ENCODE data around the gene PCBP2.

Gene PCBP2

GRCh38 chr12:53504004-53504920 is 52.4 kb downstream of the PCBP2 start:
- DNase-seq (ENCODE audit: low read depth, low spot score) = no peak
- H3K4me3 ChIP-seq (ENCODE audit: low read length) = no peak overlapping the region

DNA sequence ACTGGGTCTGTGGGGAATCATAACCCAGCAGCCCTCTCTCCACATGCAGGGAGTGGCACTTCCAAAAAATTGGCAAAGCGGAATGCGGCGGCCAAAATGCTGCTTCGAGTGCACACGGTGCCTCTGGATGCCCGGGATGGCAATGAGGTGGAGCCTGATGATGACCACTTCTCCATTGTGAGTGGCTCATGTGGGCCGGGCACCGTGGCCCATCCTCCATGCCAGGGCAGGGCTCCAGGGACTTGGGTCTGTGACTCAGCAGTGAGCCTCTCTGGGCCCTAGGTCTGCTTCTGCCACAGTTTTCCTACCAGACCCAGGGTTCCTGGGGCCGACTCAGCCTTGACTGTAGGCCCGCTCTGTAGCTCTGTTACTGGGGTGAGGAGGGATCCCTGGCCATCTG is 53.2 kb downstream of the PCBP2 start:
- no peak for DNase-seq (ENCODE audit: low read depth, low spot score)
- H3K4me3 ChIP-seq (ENCODE audit: low read length) = no peak overlapping the region

DNA sequence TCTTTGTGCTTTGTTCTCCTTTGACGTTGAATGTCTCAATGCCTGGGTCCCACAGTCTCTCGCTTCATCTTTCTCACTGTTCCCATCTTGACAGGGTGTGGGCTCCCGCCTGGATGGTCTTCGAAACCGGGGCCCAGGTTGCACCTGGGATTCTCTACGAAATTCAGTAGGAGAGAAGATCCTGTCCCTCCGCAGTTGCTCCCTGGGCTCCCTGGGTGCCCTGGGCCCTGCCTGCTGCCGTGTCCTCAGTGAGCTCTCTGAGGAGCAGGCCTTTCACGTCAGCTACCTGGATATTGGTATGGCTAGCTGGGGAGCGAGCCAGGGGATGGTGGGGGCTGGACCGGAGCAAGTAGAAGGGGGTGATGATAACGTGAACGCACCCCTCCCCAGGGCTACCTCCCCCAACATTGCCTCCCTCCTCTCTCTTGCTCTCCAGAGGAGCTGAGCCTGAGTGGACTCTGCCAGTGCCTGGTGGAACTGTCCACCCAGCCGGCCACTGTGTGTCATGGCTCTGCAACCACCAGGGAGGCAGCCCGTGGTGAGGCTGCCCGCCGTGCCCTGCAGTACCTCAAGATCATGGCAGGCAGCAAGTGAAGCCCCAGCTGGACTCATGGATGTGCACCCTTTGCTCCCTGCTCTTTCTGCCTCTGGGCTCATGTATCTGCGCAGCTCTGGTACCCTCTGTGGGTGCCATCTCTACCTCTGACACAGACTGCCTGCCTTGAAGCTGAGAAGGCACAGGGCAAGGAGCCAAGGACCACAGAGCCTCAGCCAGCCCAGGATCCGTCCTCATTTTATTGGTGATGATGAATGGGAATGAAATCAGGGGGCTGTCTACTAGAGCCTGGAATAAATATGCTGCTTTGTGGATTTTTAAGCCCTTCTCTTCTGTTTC is 53.9 kb downstream of the PCBP2 start:
- no peak for DNase-seq (ENCODE audit: low read depth, low spot score)
- H3K4me3 ChIP-seq (ENCODE audit: low read length) = no peak overlapping the region

- no peak for DNase-seq (ENCODE audit: low read depth, low spot score)
- no peak overlapping the region for H3K4me3 ChIP-seq (ENCODE audit: low read length)
These were observed 54.5 kb downstream of the PCBP2 start for GRCh38 chr12:53506450-53506785.

GRCh38 chr12:53506881-53507602 is 55.1 kb downstream of the PCBP2 start, which contains the start of gene NPFF:
NPFF (minus strand) TSS chr12:53507484; CDS start chr12:53507474, 10 bp downstream.
- DNase-seq (ENCODE audit: low read depth, low spot score) = no peak
- H3K4me3 ChIP-seq (ENCODE audit: low read length) = no peak within 1 kb of the TSS

- no peak overlapping the region for H3K4me3 ChIP-seq (ENCODE audit: low read length)
- DNase-seq (ENCODE audit: low read depth, low spot score) = no peak
These were observed 55.6 kb downstream of the PCBP2 start for GRCh38 chr12:53507603-53507885.

DNA sequence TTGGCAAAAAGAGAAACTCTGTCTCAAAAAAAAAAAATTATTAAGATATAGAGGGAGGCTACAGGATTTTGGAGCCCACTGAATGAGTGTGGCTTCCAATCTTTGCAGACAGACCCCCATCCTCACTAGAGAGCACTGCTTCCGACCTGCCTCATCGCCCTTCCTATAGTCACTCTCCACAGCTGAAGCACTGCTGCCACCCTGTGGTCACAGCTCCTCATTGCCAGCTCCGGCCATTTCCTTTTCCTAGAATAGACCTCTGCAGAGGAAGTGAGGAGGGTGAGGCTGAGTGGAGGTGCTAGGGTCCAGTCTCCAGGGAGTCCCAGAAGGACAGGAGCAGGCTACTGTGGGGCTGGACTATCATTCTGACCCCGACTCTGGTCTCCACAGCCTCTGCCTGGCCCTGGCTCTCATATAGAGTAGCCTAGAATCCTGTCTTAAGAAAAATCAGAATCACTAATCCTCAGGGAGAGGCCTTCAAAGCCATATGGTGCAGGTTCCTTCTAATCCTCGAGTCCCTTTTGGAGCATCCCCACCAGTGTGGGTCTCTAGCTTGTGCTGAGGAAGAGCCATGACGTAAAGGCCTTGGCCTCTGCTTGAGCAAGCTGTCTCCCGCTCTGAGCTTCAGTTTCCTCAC is 56.8 kb downstream of the PCBP2 start:
- peak; percentile 70 for DNase-seq (ENCODE audit: low read depth, low spot score)
- no peak overlapping the region for H3K4me3 ChIP-seq (ENCODE audit: low read length)

DNA sequence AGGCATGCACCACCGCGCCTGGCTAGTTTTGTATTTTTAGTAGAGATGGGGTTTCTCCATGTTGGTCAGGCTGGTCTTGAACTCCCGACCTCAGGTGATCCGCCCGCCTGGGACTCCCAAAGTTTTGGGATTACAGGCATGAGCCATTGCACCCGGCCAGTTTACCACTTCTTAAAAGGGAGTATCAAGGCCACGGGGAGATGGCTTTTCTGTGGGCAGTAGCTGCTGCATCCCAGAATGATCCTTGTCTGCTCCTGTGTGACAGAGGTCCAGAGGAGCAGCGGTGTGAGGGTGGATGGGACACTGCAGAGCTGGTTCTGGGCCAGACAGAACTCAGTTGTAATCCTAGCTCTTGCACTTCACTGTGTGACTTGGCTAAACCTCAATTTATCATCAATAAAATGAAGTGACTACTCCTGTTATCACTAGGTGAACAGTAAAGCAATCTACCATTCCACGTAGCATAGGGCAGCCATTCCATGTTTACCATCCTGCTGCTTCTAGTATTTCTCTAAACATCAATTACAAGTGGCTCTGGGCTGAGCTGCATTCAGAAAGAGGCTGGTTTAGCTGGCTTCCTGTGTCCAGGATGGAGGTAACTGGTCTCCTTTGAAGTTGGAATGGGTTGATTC is 58.4 kb downstream of the PCBP2 start:
- H3K4me3 ChIP-seq (ENCODE audit: low read length) = no peak overlapping the region
- no peak for DNase-seq (ENCODE audit: low read depth, low spot score)

GRCh38 chr12:53513712-53514410 is 62.0 kb downstream of the PCBP2 start:
- H3K4me3 ChIP-seq (ENCODE audit: low read length) = no peak overlapping the region

GRCh38 chr12:53514628-53515290 is 62.9 kb downstream of the PCBP2 start:
- no peak overlapping the region for H3K4me3 ChIP-seq (ENCODE audit: low read length)
- DNase-seq (ENCODE audit: low read depth, low spot score) = no peak

More at GRCh38 chr12:53513712-53514410, 62.0 kb downstream of the PCBP2 start:
- DNase-seq (ENCODE audit: low read depth, low spot score) = no peak

DNA sequence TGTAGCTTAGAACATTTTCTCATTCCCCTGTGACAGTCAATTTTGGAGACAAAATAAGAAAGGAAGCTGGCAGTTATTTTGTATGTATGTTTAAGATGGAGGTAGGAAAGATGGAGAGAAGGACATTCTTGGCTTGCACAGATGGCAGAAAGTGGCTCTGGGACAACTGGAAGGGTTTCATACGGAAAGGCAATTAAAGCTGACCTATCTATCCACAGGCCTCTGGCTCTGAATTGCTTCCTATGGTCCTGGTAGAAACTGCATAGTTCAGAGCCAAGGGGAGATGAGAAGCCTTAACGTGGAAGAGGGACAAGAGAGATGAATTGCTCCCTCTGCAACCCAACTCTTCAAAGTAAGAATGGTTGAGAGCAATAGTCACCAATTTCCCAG is 63.4 kb downstream of the PCBP2 start:
- no peak overlapping the region for H3K4me3 ChIP-seq (ENCODE audit: low read length)
- DNase-seq (ENCODE audit: low read depth, low spot score) = no peak

DNA sequence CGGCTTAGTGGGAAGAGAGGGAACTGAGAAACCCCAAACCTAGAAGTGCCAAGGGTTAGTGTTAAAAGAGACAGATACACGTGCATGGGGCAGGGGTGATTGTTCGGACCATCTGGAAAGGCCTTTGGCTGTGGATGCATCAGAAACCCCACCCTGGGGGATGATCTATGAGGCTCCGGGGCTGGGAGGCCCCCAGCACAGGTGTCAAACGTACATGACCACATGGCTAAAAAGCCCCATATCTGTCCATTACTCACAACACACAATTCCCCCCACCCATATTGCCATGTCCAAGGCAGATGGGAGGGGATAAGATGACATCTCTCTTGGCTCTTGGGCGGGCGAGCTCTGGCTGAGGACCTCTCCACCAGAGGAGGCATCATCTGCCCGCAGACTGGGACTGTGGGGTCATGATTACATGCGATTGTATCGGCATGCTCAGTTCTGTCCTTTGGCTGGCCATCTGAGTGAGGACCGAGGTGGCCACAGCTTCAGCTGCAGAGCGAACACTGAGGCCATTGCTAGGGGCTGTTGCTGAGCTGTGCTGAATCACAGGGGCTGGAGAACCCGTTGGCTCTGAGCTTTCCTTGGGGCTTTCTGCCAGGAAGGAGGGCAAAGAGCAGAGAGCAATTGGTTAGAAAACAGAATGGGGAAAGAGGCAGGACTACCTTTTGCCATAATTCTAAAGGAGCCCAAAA is 65.0 kb downstream of the PCBP2 start:
- no peak overlapping the region for H3K4me3 ChIP-seq (ENCODE audit: low read length)
- no peak for DNase-seq (ENCODE audit: low read depth, low spot score)

- H3K4me3 ChIP-seq (ENCODE audit: low read length) = no peak overlapping the region
- no peak for DNase-seq (ENCODE audit: low read depth, low spot score)
These were observed 66.5 kb downstream of the PCBP2 start for GRCh38 chr12:53518381-53518780.

DNA sequence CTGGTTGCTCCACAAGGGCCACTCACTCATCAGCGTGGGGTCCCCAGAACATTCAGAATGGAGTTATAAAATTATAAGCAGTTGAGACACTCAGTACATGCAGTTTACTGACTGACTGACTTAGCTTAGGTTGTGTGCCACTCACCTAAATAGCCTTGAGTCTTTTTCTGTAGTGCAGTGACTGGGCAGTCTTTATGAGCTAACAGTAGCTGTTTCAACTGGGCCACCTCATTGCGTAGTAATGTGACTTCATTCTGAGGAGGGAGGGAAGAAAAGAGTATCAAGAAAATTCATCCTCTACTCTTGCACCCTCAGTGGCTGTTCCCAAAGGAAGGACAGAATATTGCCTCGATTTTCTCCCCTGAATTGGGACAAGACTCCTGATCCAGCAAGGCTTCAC is 71.2 kb downstream of the PCBP2 start:
- DNase-seq (ENCODE audit: low read depth, low spot score) = no peak
- no peak overlapping the region for H3K4me3 ChIP-seq (ENCODE audit: low read length)

- no peak overlapping the region for H3K4me3 ChIP-seq (ENCODE audit: low read length)
- no peak for DNase-seq (ENCODE audit: low read depth, low spot score)
These were observed 72.6 kb downstream of the PCBP2 start for GRCh38 chr12:53524476-53524875.

GRCh38 chr12:53530061-53530460 is 78.2 kb downstream of the PCBP2 start:
- H3K4me3 ChIP-seq (ENCODE audit: low read length) = no peak overlapping the region
- no peak for DNase-seq (ENCODE audit: low read depth, low spot score)

All from Jurkat, Clone E6-1 (cell line).